Measurements from ENCODE around the gene ASNSD1. TPM values are rescaled to one million over a fixed set of nuclear protein-coding genes. Genes with fewer than 3 reads are reported as not detected.
"Not testable (repeated sequence)": the region's sequence is repeated elsewhere in the genome, so short reads cannot be mapped to it uniquely, and the experiment has no call there.

ASNSD1 gene
- total RNA-seq, 1 donor from 2014 or later, result 36.5 TPM

DNA sequence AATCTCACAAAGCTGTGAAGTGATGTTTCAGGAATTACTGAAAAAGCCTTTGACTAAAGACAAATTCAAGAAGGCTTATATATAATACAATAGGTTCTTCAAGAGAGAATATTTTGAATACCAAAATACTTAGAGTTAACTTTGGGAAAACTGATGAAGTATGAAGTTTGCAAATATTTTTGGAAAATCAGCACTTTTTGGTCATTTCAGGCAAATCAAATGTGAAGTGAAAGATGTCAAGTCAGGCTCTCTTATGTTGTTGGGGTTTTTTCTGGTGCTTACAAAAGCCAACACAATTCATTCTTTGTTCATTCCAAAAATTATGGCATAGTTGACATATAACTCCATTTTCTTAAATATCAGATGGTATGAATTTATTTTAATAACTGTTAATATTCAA, 14.7 kb upstream of the ASNSD1 start:
- DNase-seq (ENCODE audit: low spot score), result no peak

DNA sequence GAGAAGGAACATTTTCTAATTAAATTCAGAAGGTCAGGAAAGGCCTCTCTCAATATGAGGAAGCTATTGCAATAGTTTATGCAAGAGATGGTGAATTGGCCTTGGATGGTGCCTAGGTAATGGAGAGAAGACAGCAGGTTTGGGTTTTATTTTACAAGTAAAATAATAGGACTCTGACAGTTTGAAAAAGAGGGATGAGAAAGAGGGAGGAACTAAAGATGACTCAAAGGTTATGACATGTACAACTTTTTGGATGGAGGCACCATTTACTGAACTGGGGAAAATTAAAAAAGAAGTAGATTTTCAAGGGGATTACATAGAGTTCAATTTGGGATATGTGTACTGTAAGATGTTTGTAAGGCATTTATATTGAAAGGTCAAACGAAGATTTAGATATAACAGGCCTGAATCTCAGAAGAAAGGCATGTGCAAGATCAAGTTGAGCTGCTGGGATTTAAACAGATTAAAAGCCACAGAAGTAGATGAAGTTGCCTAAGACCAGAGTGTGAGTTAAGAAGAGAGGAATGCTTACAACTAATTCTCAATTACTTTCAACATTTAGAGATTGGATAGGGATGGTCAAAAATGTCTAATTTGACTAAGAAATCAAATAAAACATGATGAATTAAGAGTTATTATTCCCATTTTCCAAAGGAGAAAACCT, 12.3 kb upstream of the ASNSD1 start:
- no peak for DNase-seq (ENCODE audit: low spot score)

DNA sequence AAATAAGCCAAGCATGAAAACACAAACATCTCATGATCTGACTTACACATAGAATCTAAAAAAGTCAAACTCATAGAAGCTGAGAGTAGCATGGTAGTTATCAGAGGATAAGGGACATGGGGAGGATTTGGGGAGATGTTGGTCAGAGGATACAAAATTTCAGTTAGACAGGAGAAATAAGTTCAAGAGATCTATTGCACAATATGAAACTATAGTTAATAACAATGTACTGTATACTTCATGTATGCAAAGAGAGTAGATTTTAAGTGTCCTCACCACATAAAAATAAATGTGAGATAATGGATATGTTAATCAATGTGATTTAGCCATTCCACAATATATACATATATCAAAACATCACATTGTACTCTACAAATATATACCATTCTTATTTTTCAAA, 10.0 kb upstream of the ASNSD1 start:
- no peak for DNase-seq (ENCODE audit: low spot score)

DNA sequence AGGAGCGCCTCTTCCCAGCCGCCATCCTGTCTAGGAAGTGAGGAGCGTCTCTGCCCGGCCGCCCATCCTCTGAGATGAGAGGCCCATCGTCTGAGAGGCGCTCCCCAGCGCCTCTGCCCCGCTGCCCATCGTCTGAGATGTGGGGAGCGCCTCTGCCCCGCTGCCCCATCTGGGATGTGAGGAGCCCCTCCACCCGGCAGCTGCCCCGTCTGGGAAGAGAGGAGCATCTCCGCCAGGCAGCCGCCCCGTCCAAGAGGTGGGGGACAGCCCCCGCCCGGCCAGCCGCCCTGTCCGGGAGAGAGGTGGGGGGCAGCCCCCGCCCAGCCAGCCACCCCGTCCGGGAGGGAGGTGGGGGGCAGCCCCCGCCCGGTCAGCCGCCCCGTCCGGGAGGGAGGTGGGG, 7.8 kb upstream of the ASNSD1 start:
- DNase-seq (ENCODE audit: low spot score), result not testable (repeated sequence)

DNA sequence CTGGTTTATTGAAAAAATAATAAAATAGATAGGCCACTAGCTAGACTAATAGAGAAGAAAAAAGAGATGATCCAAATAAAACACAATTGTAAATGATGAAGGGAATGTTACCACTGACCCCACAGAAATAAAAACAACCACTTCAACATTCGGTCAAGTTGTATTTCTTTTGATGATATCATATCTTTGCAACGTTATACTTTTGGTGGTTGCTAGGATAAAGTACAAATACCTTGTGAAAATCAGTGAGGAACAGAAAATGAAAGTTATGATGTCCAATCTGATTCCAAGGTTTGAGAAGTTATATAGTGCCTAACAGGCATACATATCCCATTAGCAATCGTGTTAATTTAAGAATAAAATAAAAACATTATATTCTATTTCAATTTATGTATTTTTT, 6.6 kb upstream of the ASNSD1 start:
- DNase-seq (ENCODE audit: low spot score), result no peak

DNA sequence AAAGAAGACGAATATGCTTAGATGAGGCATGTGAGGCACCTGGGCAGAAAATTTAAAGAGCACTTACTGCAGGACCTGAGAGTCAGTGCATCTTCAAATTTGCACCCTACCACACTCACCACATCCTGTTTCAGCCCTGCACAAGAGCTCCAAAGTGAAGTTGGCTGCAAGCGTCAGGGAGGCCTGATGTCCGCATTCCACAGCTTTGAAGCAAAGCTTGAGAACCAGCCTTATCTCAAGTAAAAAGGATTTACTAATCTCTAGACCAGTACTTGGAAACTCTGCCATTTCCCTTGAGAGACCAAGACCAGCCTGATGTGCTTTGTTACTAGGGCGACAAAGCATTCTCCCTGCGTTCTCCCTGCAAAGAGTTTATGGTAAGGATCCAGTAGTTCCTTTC, 3.4 kb upstream of the ASNSD1 start:
- DNase-seq (ENCODE audit: low spot score), result no peak

DNA sequence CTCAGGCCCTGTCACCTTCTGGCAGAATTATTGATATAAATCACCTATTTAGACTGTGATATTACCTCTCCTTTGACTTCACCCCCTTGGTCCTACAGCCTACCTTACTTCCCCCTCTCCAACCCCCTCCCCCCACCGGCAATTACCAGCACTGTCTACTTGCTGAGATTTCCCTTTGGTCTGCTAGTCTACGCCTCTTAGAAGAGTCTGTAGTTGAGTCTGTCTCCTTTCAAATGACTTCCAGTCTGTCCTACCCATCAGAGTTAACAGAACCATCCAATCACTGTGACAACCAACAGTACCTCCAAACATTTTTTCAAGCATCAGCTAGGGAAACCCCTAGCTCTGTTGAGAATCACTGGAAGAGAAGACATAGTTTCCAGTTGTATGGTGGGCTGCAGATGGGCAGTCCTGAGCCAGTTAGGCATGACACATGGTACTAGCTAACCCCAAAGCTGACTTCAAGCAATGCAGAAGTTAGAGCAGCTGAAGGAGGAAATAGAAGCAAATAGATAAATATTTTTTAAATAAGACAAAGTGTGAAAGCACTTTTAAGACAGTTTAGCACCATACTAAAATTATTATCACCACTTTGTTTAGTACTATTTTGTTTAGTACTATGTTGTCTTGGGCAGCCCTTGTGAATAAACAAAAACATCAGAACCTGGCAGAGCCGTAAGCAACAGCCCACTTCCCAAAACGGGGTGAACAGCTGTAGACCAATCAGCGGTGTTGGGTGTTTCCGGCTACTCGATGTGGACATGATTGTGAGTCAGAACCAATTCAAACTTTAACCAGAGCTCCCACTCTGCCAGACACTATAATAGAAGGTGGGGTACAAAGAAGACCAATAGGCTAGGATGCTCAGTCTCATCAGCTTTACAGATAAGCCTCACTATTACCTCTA, 2.7 kb upstream of the ASNSD1 start:
- no peak for DNase-seq (ENCODE audit: low spot score)

DNA sequence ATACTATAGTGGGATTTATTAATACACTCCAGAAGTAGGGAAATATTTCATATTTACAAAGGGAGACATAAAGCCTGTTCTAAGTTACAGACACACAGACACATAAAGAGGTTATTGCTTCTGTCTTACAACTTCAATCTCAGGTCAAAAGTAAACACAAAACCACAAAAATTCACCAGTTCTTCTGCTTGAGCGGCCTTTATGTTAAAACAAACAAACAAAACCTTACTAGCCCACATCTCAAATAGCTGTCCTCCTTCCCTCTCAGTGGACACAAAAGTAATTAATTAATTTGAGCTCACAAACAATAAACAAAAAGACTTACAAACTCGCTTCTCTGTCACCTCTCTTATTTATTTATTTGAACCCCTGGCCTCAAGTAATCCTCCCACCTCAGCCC, 1.5 kb upstream of the ASNSD1 start:
- no peak for DNase-seq (ENCODE audit: low spot score)

DNA sequence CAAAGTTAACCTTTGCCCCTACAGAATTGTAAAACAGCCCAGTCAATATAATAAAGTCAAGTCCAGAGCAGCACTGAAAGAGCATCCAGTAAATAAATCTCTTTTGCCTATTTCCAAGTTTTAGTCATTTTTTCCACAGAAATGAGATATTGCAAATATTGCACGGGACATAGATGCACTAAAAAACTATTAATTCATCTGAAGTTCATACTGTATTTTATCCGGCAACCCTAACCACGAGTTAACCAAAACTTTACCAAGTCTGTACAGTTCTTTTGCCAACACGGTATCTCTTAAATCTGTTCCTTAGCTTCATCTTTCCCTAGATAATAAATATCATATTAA, 484 bp upstream of the ASNSD1 start:
- no peak for DNase-seq (ENCODE audit: low spot score)

DNA sequence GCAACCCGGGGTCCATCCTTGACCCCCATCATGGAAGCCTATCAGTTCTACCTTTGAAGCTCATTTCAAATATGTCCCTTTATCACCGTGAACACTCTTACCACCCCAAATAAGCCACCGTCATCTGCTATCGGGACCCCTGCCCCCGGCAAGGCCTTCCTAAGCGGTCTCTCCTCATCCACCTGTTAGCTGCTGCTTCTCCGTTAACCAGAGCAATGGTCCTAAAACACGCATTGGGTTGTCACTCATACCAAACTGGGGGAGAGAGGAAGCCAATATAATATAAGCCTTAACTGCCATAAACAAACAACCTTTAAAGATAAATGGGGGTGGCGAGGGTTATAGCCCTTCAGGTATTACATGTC, 680 bp downstream of the ASNSD1 start:
- no peak for DNase-seq (ENCODE audit: low spot score)

DNA sequence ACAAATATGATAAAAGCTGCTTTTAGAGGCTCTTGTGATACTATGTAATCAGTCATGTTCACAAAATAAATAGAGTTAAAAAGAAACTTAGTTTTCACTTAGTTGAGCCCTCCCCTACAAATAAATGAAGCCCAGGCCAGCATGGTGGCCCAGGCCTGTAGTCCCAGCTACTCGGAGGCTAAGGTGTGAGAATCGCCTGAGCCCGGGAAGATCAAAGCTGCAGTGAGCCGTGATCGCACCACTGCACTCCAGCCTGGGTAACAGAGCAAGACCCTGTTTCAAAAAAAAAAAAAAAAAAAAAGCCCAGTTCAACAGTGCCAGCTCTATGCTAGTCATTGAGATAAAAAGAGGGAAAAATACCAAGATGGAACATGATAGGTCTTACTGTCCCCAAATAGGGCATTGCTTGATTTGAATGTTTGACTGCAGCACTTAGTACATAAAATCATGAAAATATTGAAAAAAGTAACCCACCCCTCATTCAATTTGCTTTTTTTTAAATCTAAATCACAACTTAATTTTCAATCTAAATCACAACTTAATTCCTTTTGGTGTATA, 1.5 kb downstream of the ASNSD1 start:
- DNase-seq (ENCODE audit: low spot score), result no peak

DNA sequence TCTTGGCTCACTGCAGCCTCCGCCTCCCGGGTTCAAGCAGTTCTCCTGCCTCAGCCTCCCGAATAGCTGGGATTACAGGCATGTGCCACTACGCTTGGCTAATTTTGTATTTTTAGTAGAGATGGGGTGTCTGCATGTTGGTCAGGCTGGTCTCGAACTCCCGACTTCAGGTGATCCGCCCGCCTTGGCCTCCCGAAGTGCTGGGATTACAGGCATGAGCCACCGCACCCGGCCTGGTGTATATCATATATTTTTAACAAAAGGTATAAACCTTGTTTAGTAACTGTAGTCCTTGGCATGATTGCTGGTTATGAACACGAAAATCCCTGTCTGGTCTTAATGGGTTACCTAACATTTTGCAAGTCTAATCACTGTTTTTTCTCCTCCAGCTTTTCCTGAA, 2.1 kb downstream of the ASNSD1 start:
- DNase-seq (ENCODE audit: low spot score), result not testable (repeated sequence)

DNA sequence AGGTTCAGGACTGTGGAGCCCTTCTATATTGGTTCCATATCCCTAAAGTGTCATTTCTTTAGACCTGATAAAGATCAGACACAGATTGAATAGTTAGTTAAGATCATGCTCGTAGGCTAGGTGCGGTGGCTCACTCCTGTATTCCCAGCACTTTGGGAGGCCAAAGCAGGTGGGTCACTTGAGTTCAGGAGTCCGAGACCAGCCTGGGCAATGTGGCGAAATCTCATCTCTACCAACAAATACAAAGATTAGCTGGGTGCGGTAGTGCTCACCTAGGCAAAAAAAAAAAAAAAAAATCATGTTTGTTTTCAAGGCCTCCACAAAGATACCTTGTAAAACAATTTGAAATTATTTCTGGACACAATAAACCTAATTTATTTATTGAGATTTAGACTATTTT, 8.7 kb downstream of the ASNSD1 start:
- no peak for DNase-seq (ENCODE audit: low spot score)

DNA sequence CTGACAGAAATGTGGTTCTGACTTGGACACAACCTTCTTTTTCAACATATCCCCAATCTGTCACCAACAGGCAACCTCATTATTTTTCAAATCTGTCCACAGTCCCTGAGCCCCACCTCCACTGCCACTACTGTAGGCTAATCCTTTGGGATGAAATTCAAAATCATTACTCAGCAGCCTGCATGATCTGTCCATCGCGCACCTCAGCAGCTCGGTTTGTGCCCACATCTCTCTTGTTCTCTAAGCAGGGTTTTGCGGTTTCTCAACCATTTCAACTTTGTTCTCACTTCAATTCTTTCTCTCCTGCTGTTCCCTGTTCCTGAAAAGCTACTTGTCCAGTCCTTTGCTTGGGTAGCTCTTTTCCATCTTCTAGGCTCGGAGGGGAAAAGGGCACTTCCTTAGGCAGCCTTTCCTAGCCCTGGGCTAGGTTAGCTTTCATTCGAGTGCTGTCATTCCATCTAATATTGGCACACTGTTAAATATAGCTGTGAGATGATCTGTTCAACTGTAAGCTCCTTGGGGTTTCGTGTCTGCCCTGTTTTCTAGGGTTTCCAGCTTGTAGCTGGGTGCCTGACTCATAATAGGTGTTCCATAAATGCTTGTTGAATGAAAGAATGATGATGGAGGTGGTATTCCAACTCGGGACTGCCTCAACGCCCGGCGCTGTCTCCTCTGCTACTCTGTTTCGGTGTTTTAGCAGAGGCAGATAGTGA, 12.6 kb downstream of the ASNSD1 start:
- DNase-seq (ENCODE audit: low spot score), result no peak

DNA sequence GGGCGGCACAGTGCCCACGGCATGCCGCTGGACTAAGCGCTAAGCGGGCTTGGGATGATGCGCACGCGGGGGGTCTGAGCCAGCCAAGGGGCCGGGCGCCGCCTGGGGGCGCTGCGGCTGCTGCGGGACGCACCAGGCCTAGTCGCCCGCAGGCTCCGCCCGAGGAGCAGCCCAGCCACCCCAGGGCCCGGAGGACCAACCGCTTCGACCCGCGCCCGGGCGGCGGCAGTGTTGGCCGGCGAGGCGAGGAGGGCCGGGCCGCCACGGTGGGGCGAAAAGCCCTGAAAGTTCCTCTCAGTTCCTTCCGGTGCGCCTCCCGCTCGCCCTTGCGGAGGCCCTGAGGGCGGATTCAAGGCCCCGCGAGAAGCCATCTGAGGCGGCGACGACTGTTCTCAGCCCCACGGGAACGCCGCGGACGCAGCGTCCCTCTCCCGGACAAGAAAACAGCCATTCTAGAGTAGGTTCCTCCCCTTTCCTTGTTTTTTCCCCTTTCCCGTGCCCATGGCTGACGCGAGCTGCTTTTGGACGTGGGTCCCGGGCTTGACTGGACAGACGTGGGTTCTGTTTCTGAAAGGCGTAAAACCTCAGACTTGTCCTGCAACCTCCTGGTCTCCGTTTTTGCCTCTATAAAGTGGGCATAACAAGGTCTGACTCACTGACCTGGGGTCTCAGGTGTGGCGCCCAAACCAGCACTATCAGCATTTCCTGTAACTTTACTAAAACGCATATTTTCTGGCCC, 13.3 kb downstream of the ASNSD1 start, which contains the start of gene ANKAR:
ANKAR (plus strand) TSS at position 297 of the 739 bp plus-strand sequence. CDS start 1,821 bp downstream, outside the sequence.
- DNase-seq (ENCODE audit: low spot score), result peak; percentile 97

DNA sequence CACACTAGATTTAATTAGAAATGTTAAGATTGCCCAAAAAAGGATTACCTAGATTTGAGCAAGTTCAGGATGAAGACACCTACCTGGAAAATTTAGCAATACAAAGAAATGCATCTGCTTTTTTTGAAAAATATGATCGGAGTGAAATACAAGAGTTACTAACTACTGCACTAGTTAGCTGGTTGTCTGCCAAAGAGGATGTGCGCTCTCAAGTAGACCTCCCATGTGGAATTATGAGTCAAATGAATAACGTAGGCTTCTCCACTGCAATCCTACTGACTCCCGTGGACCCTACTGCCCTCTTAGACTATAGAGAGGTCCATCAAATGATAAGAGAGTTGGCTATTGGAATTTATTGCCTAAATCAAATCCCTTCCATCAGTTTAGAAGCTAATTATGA, 15.2 kb downstream of the ASNSD1 start:
- DNase-seq (ENCODE audit: low spot score), result no peak

DNA sequence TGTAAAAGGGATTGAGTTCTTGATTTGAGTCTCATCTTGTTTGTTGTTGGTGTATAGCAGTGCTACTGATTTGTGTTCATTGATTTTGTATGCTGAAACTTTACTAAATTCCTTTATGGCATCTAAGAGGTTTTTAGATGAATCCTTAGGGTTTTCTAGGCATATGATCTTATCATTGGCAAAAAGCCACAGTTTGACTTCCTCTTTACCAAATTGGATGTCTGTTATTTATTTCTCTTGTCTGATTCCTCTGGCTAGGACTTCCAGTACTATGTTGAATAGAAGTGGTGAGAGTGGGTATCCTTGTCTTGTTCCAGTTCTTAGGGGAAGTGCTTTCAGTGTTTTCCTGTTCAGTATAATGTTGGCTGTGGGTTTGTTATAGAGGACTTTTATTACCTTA, 18.0 kb downstream of the ASNSD1 start:
- DNase-seq (ENCODE audit: low spot score), result no peak

DNA sequence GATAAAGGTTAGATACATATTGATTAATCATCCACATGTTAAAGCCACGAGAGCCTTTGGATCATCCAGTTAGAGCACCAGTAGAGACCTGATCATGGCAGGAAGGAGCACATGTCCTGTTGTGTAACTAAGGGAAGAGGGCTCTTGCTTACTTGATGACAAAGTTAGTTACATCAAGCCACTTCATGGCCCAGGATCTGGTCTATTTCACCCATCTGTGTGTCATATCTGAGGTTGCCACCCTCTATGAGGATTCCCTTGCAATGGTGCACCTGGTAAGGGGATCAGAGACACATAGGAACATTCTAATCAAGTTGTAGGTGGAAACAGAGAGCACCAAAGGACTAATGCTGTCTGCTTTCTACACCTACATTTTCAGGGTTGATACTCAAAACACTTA, 19.9 kb downstream of the ASNSD1 start:
- no peak for DNase-seq (ENCODE audit: low spot score)

DNA sequence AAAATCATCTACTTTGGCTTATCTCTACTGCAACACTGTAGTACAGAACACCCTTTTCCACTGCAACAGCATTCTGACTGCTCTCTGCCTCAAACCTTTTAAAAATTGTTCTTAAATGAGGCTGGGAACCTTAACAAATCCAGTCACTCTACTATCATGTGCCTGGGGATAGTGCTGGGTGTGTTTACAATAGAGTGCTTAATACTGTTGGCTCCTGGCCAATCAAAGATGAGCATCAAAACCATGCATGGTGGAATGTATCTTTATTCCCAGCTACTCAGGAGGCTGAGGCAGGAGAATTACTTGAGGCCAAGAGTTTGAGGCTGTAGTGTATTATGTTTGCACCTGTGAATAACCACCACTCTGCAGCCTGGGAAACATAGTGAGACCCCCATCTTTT, 20.6 kb downstream of the ASNSD1 start:
- DNase-seq (ENCODE audit: low spot score), result no peak

DNA sequence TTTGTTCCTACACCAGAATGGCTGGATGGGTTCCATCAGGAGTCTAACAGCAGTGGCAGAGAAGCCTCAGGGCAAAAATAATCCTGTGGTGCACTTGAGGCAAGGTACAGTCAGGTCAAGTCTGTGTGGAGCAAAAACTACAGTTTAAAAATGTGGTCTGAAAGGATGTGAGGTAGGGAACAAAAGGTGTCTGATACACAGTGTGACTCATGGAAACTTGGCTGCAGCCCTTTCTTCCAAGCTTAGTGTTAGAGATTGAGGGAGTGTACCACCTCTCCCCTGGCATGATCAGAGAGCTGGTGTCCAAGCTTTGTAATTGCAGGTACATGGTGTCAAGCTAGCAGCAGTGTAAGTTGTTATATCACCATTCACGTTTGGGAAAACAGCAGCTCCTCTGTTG, 22.1 kb downstream of the ASNSD1 start:
- no peak for DNase-seq (ENCODE audit: low spot score)

DNA sequence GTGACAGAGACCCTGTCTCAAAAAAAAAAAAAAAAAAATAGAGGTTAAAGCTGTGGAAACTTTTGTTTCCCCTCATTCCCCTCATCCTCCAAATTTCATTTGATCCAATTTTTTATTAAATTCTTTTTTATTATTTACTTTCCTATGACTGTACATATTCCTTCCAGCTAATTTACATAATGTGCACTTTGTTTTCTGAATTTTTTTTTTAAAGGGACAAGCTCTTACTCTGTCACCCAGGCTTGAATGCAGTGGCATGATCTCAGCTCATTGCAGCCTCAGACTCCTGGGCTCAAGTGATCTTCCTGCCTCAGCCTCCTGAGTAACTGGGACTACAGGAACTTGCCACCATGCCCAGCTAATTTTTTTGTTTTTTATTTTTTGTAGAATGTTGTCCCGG, 23.6 kb downstream of the ASNSD1 start:
- DNase-seq (ENCODE audit: low spot score), result no peak
